Testis (tissue), 3 donors: ENCODE data around the gene FAF1. TPM values are rescaled to one million over a fixed set of nuclear protein-coding genes. Genes with fewer than 3 reads are reported as not detected.

Experiments used
- DNase-seq: peaks from one replicate; pipeline ENCODE4 v3.0.0-alpha.2; 2019
- H3K27ac ChIP-seq, 2 donors: fragments of 200-600 bp; sonication (generic); one replicate each; pipeline ENCODE4 v1.5.1; 2019
- H3K27me3 ChIP-seq: fragments of 200-600 bp; sonication (generic); one replicate; pipeline ENCODE4 v1.5.1; 2019
- H3K36me3 ChIP-seq: fragments of 200-600 bp; sonication (generic); one replicate; pipeline ENCODE4 v1.5.1; 2017; ENCODE audit warnings: low read depth; ENCODE audit errors: missing control alignments
- H3K4me1 ChIP-seq: fragments of 200-600 bp; sonication (generic); one replicate; pipeline ENCODE4 v1.5.1; 2019
- H3K4me3 ChIP-seq, 2 donors: fragments of 200-600 bp; sonication (generic); one replicate each; pipeline ENCODE4 v1.5.1; 2017 to 2019
- H3K9me3 ChIP-seq: fragments of 200-600 bp; sonication (generic); one replicate; pipeline ENCODE4 v1.5.1; 2017
- CTCF ChIP-seq, 3 experiments: fragments of 450-650 bp in 2 of 3; fragments of 200-600 bp in 1 of 3; sonication (generic) in 1 of 3; IDR thresholded peaks; one replicate each; pipeline ENCODE4 v1.5.1; 2016 to 2019; ENCODE audit warnings: antibody characterized with exemption in 3 of 3, mild to moderate bottlenecking in 2 of 3, moderate library complexity in 1 of 3
- POLR2A ChIP-seq: fragments of 450-650 bp; IDR thresholded peaks from one replicate; pipeline ENCODE4 v1.6.1; 2017; ENCODE audit warnings: antibody characterized with exemption, mild to moderate bottlenecking, moderate library complexity
- WGBS, 2 donors: methylation state at CpG; one replicate each; pipeline ENCODE4 v1.1.5; 2018; 5-methylcytosine and 5-hydroxymethylcytosine counted together
- intact Hi-C: fragments of 100-400 bp; cut with DNase I; formaldehyde crosslinking; loops from one replicate; pipeline ENCODE4 v1.15.1; 2023; ENCODE audit warnings: low total_unique reads
- polyA plus RNA-seq: library from polyadenylated mRNA; stranded (reverse); fragments of 350-450 nt; fragmentation: Illumina TruSeq; extraction: RNeasy Lipid Tissue Mini Kit (QIAGEN cat#74804); gene quantifications from one replicate; pipeline ENCODE4 v1.2.3, GENCODE V29; 2014; ENCODE audit warnings: low read depth, low replicate concordance; ENCODE audit not compliant: insufficient read depth
- total RNA-seq, 2 donors: library from RNA; depleted of rRNA; stranded (reverse); fragments of >200 nt; gene quantifications; one replicate each; pipeline ENCODE4 v1.2.3, GENCODE V29; 2016

FAF1 gene
- total and polyA plus RNA-seq, 3 donors from 2014 or later, result 46.5 to 236 (median 61.6) TPM

GRCh38 chr1:50438945-50439344 is 521.1 kb downstream of the FAF1 start:
- Histone ChIP-seq H3K4me1 (no peaks in the 10 kb centered on the region), H3K27me3 (no peaks in the 10 kb centered on the region), H3K4me3 (no peak overlapping the region), H3K36me3 (no peaks in the 10 kb centered on the region), H3K9me3 (no peaks in the 10 kb centered on the region), H3K27ac (no peak overlapping the region)
- DNase-seq, result no peak
- intact Hi-C loops, result no loop called here
- TF ChIP-seq POLR2A (no peak), CTCF (IDR thresholded peaks at IDR 0.05) (no peak)

GRCh38 chr1:50436489-50436888 is 523.6 kb downstream of the FAF1 start:
- Histone ChIP-seq H3K36me3 (no peaks in the 10 kb centered on the region), H3K27me3 (no peaks in the 10 kb centered on the region), H3K4me1 (no peaks in the 10 kb centered on the region), H3K27ac (no peak overlapping the region), H3K9me3 (no peaks in the 10 kb centered on the region), H3K4me3 (no peak overlapping the region)
- intact Hi-C loops, result no loop called here
- DNase-seq, result no peak
- 85 to 88% methylated on average over 6 of the region's 6 CpGs for WGBS, 2 donors
- TF ChIP-seq CTCF (IDR thresholded peaks at IDR 0.05) (no peak), POLR2A (no peak)

GRCh38 chr1:50430010-50430405 is 530.1 kb downstream of the FAF1 start:
- TF ChIP-seq POLR2A, result no peak
- no peak for TF ChIP-seq CTCF (IDR thresholded peaks at IDR 0.05)
- Histone ChIP-seq H3K27me3 (no peaks in the 10 kb centered on the region), H3K4me3 (no peak overlapping the region), H3K36me3 (no peaks in the 10 kb centered on the region), H3K9me3 (no peaks in the 10 kb centered on the region), H3K4me1 (peaks cover 11% of the 10 kb centered on the region), H3K27ac (no peak overlapping the region)
- DNase-seq, result no peak
- 30 to 31% methylated on average over 5 of the region's 5 CpGs for WGBS, 2 donors
- intact Hi-C loops, result no loop called here

- Histone ChIP-seq H3K27me3 (no peaks in the 10 kb centered on the region), H3K4me1 (peaks cover 11% of the 10 kb centered on the region), H3K9me3 (no peaks in the 10 kb centered on the region), H3K27ac (no peak overlapping the region), H3K36me3 (no peaks in the 10 kb centered on the region), H3K4me3 (no peak overlapping the region)
- intact Hi-C loops, result no loop called here
- no peak for DNase-seq
- no peak for TF ChIP-seq POLR2A
- 8% methylated on average over 18 to 31 of the region's 35 CpGs for WGBS, 2 donors
Observed at GRCh38 chr1:50427818-50428779, 532.0 kb downstream of the FAF1 start.

- no peak overlapping the region for H3K27ac ChIP-seq
- no peaks in the 10 kb centered on the region for H3K36me3 ChIP-seq
- 7 to 8% methylated on average over 44 of the region's 44 CpGs for WGBS, 2 donors
- H3K4me3 ChIP-seq, result no peak overlapping the region
- intact Hi-C loops, result no loop called here
- H3K27me3 ChIP-seq, result no peaks in the 10 kb centered on the region
- peaks cover 11% of the 10 kb centered on the region for H3K4me1 ChIP-seq
- TF ChIP-seq CTCF (IDR thresholded peaks at IDR 0.05) (no peak), POLR2A (no peak)
- no peaks in the 10 kb centered on the region for H3K9me3 ChIP-seq
- DNase-seq, result no peak
Observed at GRCh38 chr1:50427086-50427817, 532.8 kb downstream of the FAF1 start.
